SK-N-SH treated with all-trans-retinoic acid at 6 μM for 48 hours (cell line): ENCODE results near the gene MIGA2.

ENCODE experiments used
- ATAC-seq: fragments of 200-7000 bp; cut with Tn5 transposase; 3 replicates; pipeline ENCODE4 v1.9.1; 2020; ENCODE audit warnings: mild to moderate bottlenecking, moderate library complexity
- ARNTL ChIP-seq: fragments of 450-650 bp; formaldehyde crosslinking; IDR thresholded peaks from 2 replicates; pipeline ENCODE4 v1.5.0; 2020; ENCODE audit warnings: low read depth, mild to moderate bottlenecking, moderate library complexity, borderline replicate concordance
- BACH2 ChIP-seq: fragments of 250-450 bp; sonication (Bioruptor Pico); IDR thresholded peaks from 2 replicates; pipeline ENCODE4 v1.9.0; 2021; ENCODE audit warnings: mild to moderate bottlenecking, borderline replicate concordance
- CREB5 ChIP-seq: fragments of 250-450 bp; sonication (Bioruptor Pico); IDR thresholded peaks from 2 replicates; pipeline ENCODE4 v1.5.1; 2020; ENCODE audit warnings: low read depth, mild to moderate bottlenecking, moderate library complexity
- CSDC2 ChIP-seq: fragments of 250-450 bp; sonication (Bioruptor Pico); IDR thresholded peaks from 2 replicates; pipeline ENCODE4 v1.5.0; 2020; ENCODE audit warnings: mild to moderate bottlenecking, moderate library complexity
- CSRNP3 ChIP-seq: fragments of 250-450 bp; sonication (Bioruptor Pico); IDR thresholded peaks from 2 replicates; pipeline ENCODE4 v1.5.1; 2021; ENCODE audit warnings: mild to moderate bottlenecking, moderate library complexity
- ESRRG ChIP-seq: fragments of 250-450 bp; sonication (Bioruptor Pico); IDR thresholded peaks from 2 replicates; pipeline ENCODE4 v1.6.1; 2021; ENCODE audit warnings: mild to moderate bottlenecking
- GLIS3 ChIP-seq: fragments of 250-450 bp; sonication (Bioruptor Pico); IDR thresholded peaks from 2 replicates; pipeline ENCODE4 v1.5.0; 2020; ENCODE audit warnings: mild to moderate bottlenecking, moderate library complexity
- ISL1 ChIP-seq: fragments of 250-450 bp; sonication (Bioruptor Pico); IDR thresholded peaks from 2 replicates; pipeline ENCODE4 v2.1.2; 2022; ENCODE audit warnings: mild to moderate bottlenecking, moderate library complexity
- OSR1 ChIP-seq: fragments of 250-450 bp; sonication (Bioruptor Pico); IDR thresholded peaks from 2 replicates; pipeline ENCODE4 v1.8.0; 2022; ENCODE audit warnings: moderate library complexity, mild to moderate bottlenecking, inconsistent platforms
- PATZ1 ChIP-seq: fragments of 250-450 bp; sonication (Bioruptor Pico); IDR thresholded peaks from 2 replicates; pipeline ENCODE4 v1.8.0; 2020; ENCODE audit warnings: mild to moderate bottlenecking, moderate library complexity, borderline replicate concordance
- POU6F1 ChIP-seq: fragments of 250-450 bp; sonication (Bioruptor Pico); IDR thresholded peaks from 2 replicates; pipeline ENCODE4 v1.8.0; 2021; ENCODE audit warnings: low read depth, mild to moderate bottlenecking, moderate library complexity, borderline replicate concordance
- RARB ChIP-seq: fragments of 250-450 bp; sonication (Bioruptor Pico); IDR thresholded peaks from 2 replicates; pipeline ENCODE4 v1.8.0; 2021; ENCODE audit warnings: mild to moderate bottlenecking, moderate library complexity
- SNAI2 ChIP-seq: fragments of 250-450 bp; sonication (Bioruptor Pico); IDR thresholded peaks from 2 replicates; pipeline ENCODE4 v1.5.0; 2020; ENCODE audit warnings: mild to moderate bottlenecking, moderate library complexity
- TOX ChIP-seq: fragments of 250-450 bp; sonication (Bioruptor Pico); IDR thresholded peaks from 2 replicates; pipeline ENCODE4 v1.8.0; 2021; ENCODE audit warnings: mild to moderate bottlenecking, moderate library complexity, borderline replicate concordance
- ZC3H10 ChIP-seq: fragments of 250-450 bp; sonication (Bioruptor Pico); IDR thresholded peaks from 2 replicates; pipeline ENCODE4 v1.5.1; 2021; ENCODE audit warnings: mild to moderate bottlenecking, moderate library complexity
- ZFP3 ChIP-seq: fragments of 250-450 bp; sonication (Bioruptor Pico); IDR thresholded peaks from 2 replicates; pipeline ENCODE4 v1.5.0; 2020; ENCODE audit warnings: mild to moderate bottlenecking, moderate library complexity
- ZFP30 ChIP-seq: fragments of 450-650 bp; formaldehyde crosslinking; IDR thresholded peaks from 2 replicates; pipeline ENCODE4 v1.5.0; 2022; ENCODE audit warnings: mild to moderate bottlenecking, moderate library complexity
- ZNF565 ChIP-seq: fragments of 450-650 bp; formaldehyde crosslinking; conservative IDR thresholded peaks from 2 replicates; pipeline ENCODE4 v1.5.0; 2020; ENCODE audit warnings: low read depth, mild to moderate bottlenecking, moderate library complexity
- ZNF70 ChIP-seq: fragments of 450-650 bp; formaldehyde crosslinking; IDR thresholded peaks from 2 replicates; pipeline ENCODE4 v1.5.0; 2020; ENCODE audit warnings: mild to moderate bottlenecking, moderate library complexity
- ZNF8 ChIP-seq: fragments of 450-650 bp; formaldehyde crosslinking; IDR thresholded peaks from 2 replicates; pipeline ENCODE4 v1.5.0; 2020; ENCODE audit warnings: mild to moderate bottlenecking, moderate library complexity
- TF ChIP-seq, protein P1 (sequence below): fragments of 250-450 bp; sonication (Bioruptor Pico); IDR thresholded peaks from 2 replicates; pipeline ENCODE4 v1.5.0; 2020; ENCODE audit warnings: mild to moderate bottlenecking, moderate library complexity

The MIGA2 gene

GRCh38 chr9:129076640-129077037 is 40.2 kb downstream of the MIGA2 start:
- TF ChIP-seq CREB5 (CRISPR knock-in tag) (no peak), ESRRG (no peak), ZFP30 (no peak), PATZ1 (CRISPR knock-in tag) (no peak), CSRNP3 (CRISPR knock-in tag) (no peak), ZNF565 (CRISPR knock-in tag) (no peak)
- no peak for ATAC-seq

DNA sequence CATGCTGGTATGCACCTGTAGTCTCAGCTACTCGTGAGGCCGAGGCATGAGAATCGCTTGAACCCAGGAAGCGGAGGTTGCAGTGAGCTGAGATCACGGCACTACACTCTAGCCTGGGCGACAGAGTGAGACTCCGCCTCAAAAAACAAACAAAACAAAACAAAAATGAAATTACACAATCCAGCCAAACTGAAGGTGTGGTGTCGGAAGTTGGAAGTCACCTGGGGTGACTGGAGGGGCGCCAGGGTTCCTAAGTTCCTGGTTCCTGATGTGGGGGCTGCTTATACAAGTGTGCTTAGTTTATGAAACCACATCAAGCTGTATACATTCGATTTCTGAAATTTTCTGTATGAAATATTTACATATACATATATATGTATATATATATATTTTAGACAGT is 40.8 kb downstream of the MIGA2 start:
- no peak for TF ChIP-seq TOX (CRISPR knock-in tag)
- TF ChIP-seq GLIS3 = no peak
- no peak for TF ChIP-seq ZNF8
- TF ChIP-seq CSDC2 (CRISPR knock-in tag) = no peak
- no peak for TF ChIP-seq RARB (CRISPR knock-in tag)
- TF ChIP-seq ARNTL (CRISPR knock-in tag) = no peak
- no peak for TF ChIP-seq ZNF70 (CRISPR knock-in tag)
- TF ChIP-seq SNAI2 (CRISPR knock-in tag) = no peak
- TF ChIP-seq POU6F1 (CRISPR knock-in tag) = no peak
- no peak for TF ChIP-seq ZFP30
- no peak for TF ChIP-seq OSR1 (CRISPR knock-in tag)
- TF ChIP-seq ZC3H10 (CRISPR knock-in tag) = no peak
- TF ChIP-seq ZFP3 (CRISPR knock-in tag) = no peak
- TF ChIP-seq CSRNP3 (CRISPR knock-in tag) = no peak
- TF ChIP-seq BACH2 (CRISPR knock-in tag) = no peak
- TF ChIP-seq, protein P1, sequence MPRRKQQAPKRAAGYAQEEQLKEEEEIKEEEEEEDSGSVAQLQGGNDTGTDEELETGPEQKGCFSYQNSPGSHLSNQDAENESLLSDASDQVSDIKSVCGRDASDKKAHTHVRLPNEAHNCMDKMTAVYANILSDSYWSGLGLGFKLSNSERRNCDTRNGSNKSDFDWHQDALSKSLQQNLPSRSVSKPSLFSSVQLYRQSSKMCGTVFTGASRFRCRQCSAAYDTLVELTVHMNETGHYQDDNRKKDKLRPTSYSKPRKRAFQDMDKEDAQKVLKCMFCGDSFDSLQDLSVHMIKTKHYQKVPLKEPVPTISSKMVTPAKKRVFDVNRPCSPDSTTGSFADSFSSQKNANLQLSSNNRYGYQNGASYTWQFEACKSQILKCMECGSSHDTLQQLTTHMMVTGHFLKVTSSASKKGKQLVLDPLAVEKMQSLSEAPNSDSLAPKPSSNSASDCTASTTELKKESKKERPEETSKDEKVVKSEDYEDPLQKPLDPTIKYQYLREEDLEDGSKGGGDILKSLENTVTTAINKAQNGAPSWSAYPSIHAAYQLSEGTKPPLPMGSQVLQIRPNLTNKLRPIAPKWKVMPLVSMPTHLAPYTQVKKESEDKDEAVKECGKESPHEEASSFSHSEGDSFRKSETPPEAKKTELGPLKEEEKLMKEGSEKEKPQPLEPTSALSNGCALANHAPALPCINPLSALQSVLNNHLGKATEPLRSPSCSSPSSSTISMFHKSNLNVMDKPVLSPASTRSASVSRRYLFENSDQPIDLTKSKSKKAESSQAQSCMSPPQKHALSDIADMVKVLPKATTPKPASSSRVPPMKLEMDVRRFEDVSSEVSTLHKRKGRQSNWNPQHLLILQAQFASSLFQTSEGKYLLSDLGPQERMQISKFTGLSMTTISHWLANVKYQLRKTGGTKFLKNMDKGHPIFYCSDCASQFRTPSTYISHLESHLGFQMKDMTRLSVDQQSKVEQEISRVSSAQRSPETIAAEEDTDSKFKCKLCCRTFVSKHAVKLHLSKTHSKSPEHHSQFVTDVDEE = no peak
- no peak for TF ChIP-seq ISL1 (CRISPR knock-in tag)
- TF ChIP-seq, all 23 proteins: peak for 0
- ATAC-seq = no peak
